Measurements from ENCODE around the gene ZNF30.

ZNF30 gene

GRCh38 chr19:34932494-34932893, 5.8 kb downstream of the ZNF30 start:
- no peak overlapping the region for H3K4me3 Mint-ChIP-seq
- peaks cover 0 to 2% of the 10 kb centered on the region in 2 donors for H3K4me1 Mint-ChIP-seq
- no peak for DNase-seq
- H3K36me3 Mint-ChIP-seq = peaks cover 29 to 45% of the 10 kb centered on the region in 2 donors
- H3K27ac Mint-ChIP-seq = no peak overlapping the region
- ATAC-seq (replicated peaks) = no peak
- H3K27me3 Mint-ChIP-seq = no peaks in the 10 kb centered on the region
- peaks cover 3 to 11% of the 10 kb centered on the region in 2 donors for H3K9me3 Mint-ChIP-seq

- no peaks in the 10 kb centered on the region for H3K4me1 Mint-ChIP-seq
- H3K36me3 Mint-ChIP-seq = peaks cover 34 to 61% of the 10 kb centered on the region in 2 donors
- peaks cover 3 to 15% of the 10 kb centered on the region in 2 donors for H3K9me3 Mint-ChIP-seq
- no peak overlapping the region for H3K27ac Mint-ChIP-seq
- no peak for DNase-seq
- H3K4me3 Mint-ChIP-seq = no peak overlapping the region
- no peaks in the 10 kb centered on the region for H3K27me3 Mint-ChIP-seq
- no peak for ATAC-seq (replicated peaks)
Measured at GRCh38 chr19:34936184-34936583, 9.5 kb downstream of the ZNF30 start.

GRCh38 chr19:34938886-34939285, 12.2 kb downstream of the ZNF30 start:
- H3K9me3 Mint-ChIP-seq = peaks cover 15 to 24% of the 10 kb centered on the region in 2 donors
- no peak for ATAC-seq (replicated peaks)
- peaks cover 47 to 73% of the 10 kb centered on the region in 2 donors for H3K36me3 Mint-ChIP-seq
- no peak for DNase-seq
- H3K4me3 Mint-ChIP-seq = no peak overlapping the region
- no peaks in the 10 kb centered on the region for H3K27me3 Mint-ChIP-seq
- H3K4me1 Mint-ChIP-seq = no peaks in the 10 kb centered on the region
- no peak overlapping the region for H3K27ac Mint-ChIP-seq

GRCh38 chr19:34943861-34944573, 17.3 kb downstream of the ZNF30 start:
- Mint-ChIP-seq H3K4me3 (no peak overlapping the region), H3K36me3 (peaks cover 43 to 70% of the 10 kb centered on the region in 2 donors), H3K4me1 (no peaks in the 10 kb centered on the region), H3K27ac (no peak overlapping the region), H3K9me3 (peaks cover 23% of the 10 kb centered on the region in 2 donors), H3K27me3 (no peaks in the 10 kb centered on the region)
- ATAC-seq (replicated peaks) = no peak
- no peak for DNase-seq

- DNase-seq (no peak), ATAC-seq (replicated peaks) (no peak)
- Mint-ChIP-seq H3K27ac (no peak overlapping the region), H3K4me1 (no peaks in the 10 kb centered on the region), H3K36me3 (peaks cover 47 to 76% of the 10 kb centered on the region in 2 donors), H3K27me3 (no peaks in the 10 kb centered on the region), H3K4me3 (no peak overlapping the region), H3K9me3 (peaks cover 29 to 34% of the 10 kb centered on the region in 2 donors)
Measured at GRCh38 chr19:34953092-34953491, 26.4 kb downstream of the ZNF30 start.

- H3K36me3 Mint-ChIP-seq = peaks cover 67 to 87% of the 10 kb centered on the region in 2 donors
- DNase-seq (no peak), ATAC-seq (replicated peaks) (no peak)
- H3K4me1 Mint-ChIP-seq = peaks cover 22 to 23% of the 10 kb centered on the region in 2 donors
- H3K4me3 Mint-ChIP-seq = no peak overlapping the region
- H3K9me3 Mint-ChIP-seq = peaks cover 26 to 40% of the 10 kb centered on the region in 2 donors
- H3K27ac Mint-ChIP-seq = no peak overlapping the region
- no peaks in the 10 kb centered on the region for H3K27me3 Mint-ChIP-seq
Measured at GRCh38 chr19:34957830-34958751, 31.4 kb downstream of the ZNF30 start.

- Mint-ChIP-seq H3K27ac (no peak overlapping the region), H3K4me1 (peaks cover 25% of the 10 kb centered on the region in 2 donors), H3K4me3 (no peak overlapping the region), H3K9me3 (peaks cover 20 to 38% of the 10 kb centered on the region in 2 donors), H3K27me3 (no peaks in the 10 kb centered on the region), H3K36me3 (peaks cover 62 to 80% of the 10 kb centered on the region in 2 donors)
- ATAC-seq (replicated peaks) = no peak
- no peak for DNase-seq
Measured at GRCh38 chr19:34959021-34959420, 32.3 kb downstream of the ZNF30 start.

- no peak overlapping the region for H3K27ac Mint-ChIP-seq
- H3K4me1 Mint-ChIP-seq = peaks cover 25% of the 10 kb centered on the region in 2 donors
- DNase-seq = no peak
- H3K27me3 Mint-ChIP-seq = no peaks in the 10 kb centered on the region
- no peak for ATAC-seq (replicated peaks)
- peaks cover 56 to 70% of the 10 kb centered on the region in 2 donors for H3K36me3 Mint-ChIP-seq
- peaks cover 15 to 35% of the 10 kb centered on the region in 2 donors for H3K9me3 Mint-ChIP-seq
- H3K4me3 Mint-ChIP-seq = no peak overlapping the region
Measured at GRCh38 chr19:34960103-34960805, 33.6 kb downstream of the ZNF30 start.

- no peak for DNase-seq
- H3K4me1 Mint-ChIP-seq = peaks cover 25% of the 10 kb centered on the region in 2 donors
- H3K27ac Mint-ChIP-seq = peak overlapping the region; percentile 16
- H3K4me3 Mint-ChIP-seq = no peak overlapping the region
- H3K27me3 Mint-ChIP-seq = no peaks in the 10 kb centered on the region
- H3K9me3 Mint-ChIP-seq = peaks cover 16 to 34% of the 10 kb centered on the region in 2 donors
- peaks cover 52 to 62% of the 10 kb centered on the region in 2 donors for H3K36me3 Mint-ChIP-seq
- no peak for ATAC-seq (replicated peaks)
Measured at GRCh38 chr19:34960940-34961679, 34.4 kb downstream of the ZNF30 start.

- DNase-seq = no peak
- Mint-ChIP-seq H3K9me3 (peaks cover 17 to 28% of the 10 kb centered on the region in 2 donors), H3K27me3 (no peaks in the 10 kb centered on the region), H3K36me3 (peaks cover 50 to 53% of the 10 kb centered on the region in 2 donors), H3K27ac (peak overlapping the region; percentile 60), H3K4me3 (peak overlapping the region; percentile 89 to 96), H3K4me1 (peaks cover 25% of the 10 kb centered on the region in 2 donors)
- ATAC-seq (replicated peaks) = no peak
Measured at GRCh38 chr19:34961775-34962686, 35.3 kb downstream of the ZNF30 start.

GRCh38 chr19:34962687-34963572, 36.2 kb downstream of the ZNF30 start:
- H3K36me3 Mint-ChIP-seq = peaks cover 43 to 49% of the 10 kb centered on the region in 2 donors
- ATAC-seq (replicated peaks) (peak in 1 of 2 donors; percentile 18), DNase-seq (no peak)
- H3K4me1 Mint-ChIP-seq = peaks cover 25% of the 10 kb centered on the region in 2 donors
- peak overlapping the region; percentile 89 to 96 for H3K4me3 Mint-ChIP-seq
- H3K27ac Mint-ChIP-seq = peak overlapping the region; percentile 76
- H3K27me3 Mint-ChIP-seq = peaks cover 0 to 2% of the 10 kb centered on the region in 2 donors
- H3K9me3 Mint-ChIP-seq = peaks cover 21 to 27% of the 10 kb centered on the region in 2 donors

Data from stimulated activated naive B cell treated with anti-CD40 and anti-IgM and Interleukin-4, amounts not matched to agents 10 μg/mL and 1 μg/mL and 100 μg/mL, for 72 hours (primary cell).